Keratinocyte (primary cell): ENCODE results near the gene DSCAML1. TPM values are rescaled to one million over a fixed set of nuclear protein-coding genes. Genes with fewer than 3 reads are reported as not detected.

ENCODE experiments used
- DNase-seq: peaks from one replicate; pipeline ENCODE4 v3.0.0-alpha.2; 2011; ENCODE audit warnings: low read depth, missing footprints, low spot score
- FAIRE-seq: peaks from 2 replicates; lab custom pipeline; 2011; peaks lifted over from hg19 to GRCh38; lab: Jason Lieb, UNC
- H2AFZ ChIP-seq: 2 replicates; pipeline ENCODE4 v1.6.0; 2012; ENCODE audit warnings: low read length, control low read depth, inconsistent platforms; ENCODE audit not compliant: control insufficient read depth
- H3K27ac ChIP-seq: 2 replicates; pipeline ENCODE4 v1.5.1; 2011; ENCODE audit warnings: low read length; ENCODE audit not compliant: control insufficient read depth, insufficient read depth
- H3K27me3 ChIP-seq: 3 replicates; pipeline ENCODE4 v1.6.0; 2011; ENCODE audit warnings: low read length; ENCODE audit not compliant: control insufficient read depth, insufficient read depth; ENCODE audit errors: extremely low read depth
- H3K36me3 ChIP-seq, 2 experiments: 2 replicates in 1 of 2; 3 replicates in 1 of 2; pipeline ENCODE4 v1.5.1; 2011; ENCODE audit warnings: low read length in 2 of 2, mild to moderate bottlenecking in 1 of 2; ENCODE audit not compliant: control insufficient read depth in 2 of 2, insufficient read depth in 2 of 2; ENCODE audit errors: extremely low read depth in 1 of 2
- H3K4me1 ChIP-seq: 3 replicates; pipeline ENCODE4 v1.5.1; 2011; ENCODE audit warnings: low read length; ENCODE audit not compliant: control insufficient read depth, insufficient read depth; ENCODE audit errors: extremely low read depth
- H3K4me2 ChIP-seq: 3 replicates; pipeline ENCODE4 v1.6.0; 2011; ENCODE audit warnings: low read depth, low read length; ENCODE audit not compliant: control insufficient read depth, insufficient read depth; ENCODE audit errors: extremely low read depth
- H3K4me3 ChIP-seq, 3 experiments: fragments of 200-600 bp in 1 of 3; sonication (generic) in 1 of 3; 2 replicates in 2 of 3; 3 replicates in 1 of 3; pipeline ENCODE4 v1.5.1; 2011 to 2016; ENCODE audit warnings: low read length in 3 of 3, mild to moderate bottlenecking in 3 of 3, control low read depth in 2 of 3, inconsistent platforms in 1 of 3, low read depth in 1 of 3, mixed read lengths in 1 of 3, mixed run types in 1 of 3, moderate library complexity in 1 of 3; ENCODE audit not compliant: control insufficient read depth in 2 of 3, insufficient read depth in 2 of 3; ENCODE audit errors: extremely low read depth in 1 of 3
- H3K79me2 ChIP-seq: 2 replicates; pipeline ENCODE4 v1.6.0; 2012; ENCODE audit warnings: low read length; ENCODE audit not compliant: control insufficient read depth, insufficient read depth
- H3K9ac ChIP-seq: 3 replicates; pipeline ENCODE4 v1.6.0; 2011; ENCODE audit warnings: low read length; ENCODE audit not compliant: control insufficient read depth, insufficient read depth; ENCODE audit errors: extremely low read depth
- H3K9me1 ChIP-seq: 3 replicates; pipeline ENCODE4 v1.6.0; 2011; ENCODE audit warnings: low read length; ENCODE audit not compliant: control insufficient read depth, insufficient read depth; ENCODE audit errors: extremely low read depth
- H3K9me3 ChIP-seq: 2 replicates; pipeline ENCODE4 v1.5.1; 2012; ENCODE audit warnings: low read depth, low read length; ENCODE audit not compliant: control insufficient read depth
- H4K20me1 ChIP-seq: 3 replicates; pipeline ENCODE4 v1.6.0; 2011; ENCODE audit warnings: low read length; ENCODE audit not compliant: control insufficient read depth, insufficient read depth; ENCODE audit errors: extremely low read depth
- CTCF ChIP-seq, 3 experiments: IDR thresholded peaks in 1 of 3; conservative IDR thresholded peaks in 1 of 3; optimal IDR thresholded peaks in 1 of 3; 2 replicates in 2 of 3; 3 replicates in 1 of 3; pipeline versions ENCODE3 to v1.5.1; 2011; ENCODE audit warnings: low read length in 3 of 3, mild to moderate bottlenecking in 3 of 3, moderate library complexity in 2 of 3, control low read depth in 1 of 3, inconsistent platforms in 1 of 3; ENCODE audit not compliant: insufficient read depth in 2 of 3; ENCODE audit errors: extremely low read depth in 1 of 3
- EZH2 ChIP-seq: IDR thresholded peaks from one replicate; pipeline ENCODE4 v1.6.1; 2012; ENCODE audit warnings: inconsistent platforms, mild to moderate bottlenecking, low read length, moderate library complexity
- dilution Hi-C: fragments of 300-500 bp; cut with MboI; formaldehyde crosslinking; loops from one replicate; pipeline ENCODE4 v1.7.0; 2020; ENCODE audit warnings: low sequenced_read_pairs; ENCODE audit not compliant: extremely low pct_ligation_motif_present
- polyA plus RNA-seq, 5 experiments: library from polyadenylated mRNA; depleted of rRNA in 3 of 5; stranded (reverse) in 3 of 5; stranded (forward) in 1 of 5; unstranded in 1 of 5; fragments of >200 nt; gene quantifications; 1 replicate in 1 of 5; 2 replicates in 3 of 5; 3 replicates in 1 of 5; pipeline versions ENCODE4 v1.2.1 to v1.2.3, GENCODE V29; 2011 to 2012; ENCODE audit warnings: missing spikeins in 2 of 5, low read depth in 1 of 5, low replicate concordance in 1 of 5

The DSCAML1 gene
- polyA plus RNA-seq, 1 donor (not counting 4 experiments of a cell fraction or from before 2014, with no cell fraction given) = not detected

GRCh38 chr11:117575856-117576255 is 221.2 kb downstream of the DSCAML1 start:
- H3K9me3 ChIP-seq = no peaks in the 10 kb centered on the region
- H3K36me3 ChIP-seq = no peaks in the 10 kb centered on the region
- H3K79me2 ChIP-seq = no peaks in the 10 kb centered on the region
- H3K27me3 ChIP-seq = peaks cover 10% of the 10 kb centered on the region
- no peaks in the 10 kb centered on the region for H3K9me1 ChIP-seq
- H3K4me2 ChIP-seq = no peak overlapping the region
- H3K9ac ChIP-seq = no peak overlapping the region
- dilution Hi-C loops = no loop called here
- H2AFZ ChIP-seq = no peak overlapping the region
- H4K20me1 ChIP-seq = no peaks in the 10 kb centered on the region
- H3K4me3 ChIP-seq = no peak overlapping the region
- H3K27ac ChIP-seq = no peak overlapping the region
- no peak for TF ChIP-seq CTCF (optimal IDR thresholded peaks at IDR 0.05 in 1 of 3, IDR thresholded peaks at IDR 0.05 in 1 of 3, conservative IDR thresholded peaks at IDR 0.05 in 1 of 3; ENCODE audit: extremely low read depth in 1 of 3, insufficient read depth in 2 of 3, low read length in 3 of 3)
- TF ChIP-seq EZH2 = no peak
- no peaks in the 10 kb centered on the region for H3K4me1 ChIP-seq
- no peak for DNase-seq
- no peak for FAIRE-seq

- Histone ChIP-seq H2AFZ (no peak overlapping the region), H3K4me1 (no peaks in the 10 kb centered on the region), H3K9me1 (no peaks in the 10 kb centered on the region), H3K36me3 (no peaks in the 10 kb centered on the region), H3K79me2 (no peaks in the 10 kb centered on the region), H3K27ac (no peak overlapping the region), H4K20me1 (no peaks in the 10 kb centered on the region), H3K4me3 (no peak overlapping the region), H3K9me3 (no peaks in the 10 kb centered on the region), H3K27me3 (peaks cover 14% of the 10 kb centered on the region), H3K9ac (no peak overlapping the region), H3K4me2 (no peak overlapping the region)
- FAIRE-seq = no peak
- dilution Hi-C loops = no loop called here
- DNase-seq = no peak
- no peak for TF ChIP-seq EZH2
- TF ChIP-seq CTCF (optimal IDR thresholded peaks at IDR 0.05 in 1 of 3, IDR thresholded peaks at IDR 0.05 in 1 of 3, conservative IDR thresholded peaks at IDR 0.05 in 1 of 3; ENCODE audit: extremely low read depth in 1 of 3, insufficient read depth in 2 of 3, low read length in 3 of 3) = no peak
Observed at GRCh38 chr11:117574551-117574950, 222.5 kb downstream of the DSCAML1 start.
